NT2/D1 (cell line): ENCODE measurements around the gene LZTS2.

Experiments
- SUZ12 ChIP-seq: IDR thresholded peaks from 2 replicates; pipeline ENCODE4 v1.6.1; 2011; ENCODE audit not compliant: insufficient read length, insufficient read depth; ENCODE audit errors: extremely low read depth
- YY1 ChIP-seq: IDR thresholded peaks from 2 replicates; pipeline ENCODE4 v1.6.1; 2011; ENCODE audit not compliant: insufficient read length, insufficient read depth
- ZNF274 ChIP-seq: IDR thresholded peaks from 2 replicates; pipeline ENCODE4 v1.6.1; 2011; ENCODE audit warnings: mild to moderate bottlenecking, low read depth, low read length

- TF ChIP-seq ZNF274: no peak
- no peak for TF ChIP-seq YY1
- TF ChIP-seq SUZ12: no peak
These were observed 9.3 kb downstream of the LZTS2 start for GRCh38 chr10:101008823-101009423.
